Measurements from ENCODE around the gene FKBP10.
"Not testable (repeated sequence)": the region's sequence is repeated elsewhere in the genome, so short reads cannot be mapped to it uniquely, and the experiment has no call there.

Gene FKBP10

GRCh38 chr17:41824086-41824485 lies 11.3 kb downstream of the FKBP10 start:
- TF ChIP-seq CSDC2 (CRISPR knock-in tag; IDR thresholded peaks at IDR 0.05) (no peak), ZC3H10 (CRISPR knock-in tag; IDR thresholded peaks at IDR 0.05) (no peak), ZNF70 (CRISPR knock-in tag; IDR thresholded peaks at IDR 0.05) (no peak), ISL1 (CRISPR knock-in tag; IDR thresholded peaks at IDR 0.05) (no peak), CREB5 (CRISPR knock-in tag; IDR thresholded peaks at IDR 0.05; ENCODE audit: low read depth) (no peak), GLIS3 (CRISPR knock-in tag; IDR thresholded peaks at IDR 0.05) (no peak), CSRNP3 (CRISPR knock-in tag; IDR thresholded peaks at IDR 0.05) (no peak), ZNF8 (CRISPR knock-in tag; IDR thresholded peaks at IDR 0.05) (no peak), OSR1 (CRISPR knock-in tag; IDR thresholded peaks at IDR 0.05) (no peak), PPARA (CRISPR knock-in tag; IDR thresholded peaks at IDR 0.05; ENCODE audit: borderline replicate concordance) (no peak), SNAI2 (CRISPR knock-in tag; IDR thresholded peaks at IDR 0.05) (no peak), RARB (CRISPR knock-in tag; IDR thresholded peaks at IDR 0.05) (no peak), BACH2 (CRISPR knock-in tag; IDR thresholded peaks at IDR 0.05; ENCODE audit: borderline replicate concordance) (no peak), ESRRG (CRISPR knock-in tag; IDR thresholded peaks at IDR 0.05) (no peak), PATZ1 (CRISPR knock-in tag; IDR thresholded peaks at IDR 0.05; ENCODE audit: borderline replicate concordance) (no peak), TOX (CRISPR knock-in tag; IDR thresholded peaks at IDR 0.05; ENCODE audit: borderline replicate concordance) (no peak), ARNTL (CRISPR knock-in tag; IDR thresholded peaks at IDR 0.05; ENCODE audit: borderline replicate concordance, low read depth) (no peak), ZNF565 (CRISPR knock-in tag; conservative IDR thresholded peaks at IDR 0.05; ENCODE audit: low read depth) (no peak), ZFP30 (CRISPR knock-in tag; IDR thresholded peaks at IDR 0.05) (no peak), TSHZ2 (CRISPR knock-in tag; IDR thresholded peaks at IDR 0.05) (no peak)
- ATAC-seq = no peak; the same call in 1 of the 3 replicates

GRCh38 chr17:41825175-41825845 lies 12.5 kb downstream of the FKBP10 start:
- ATAC-seq = no peak
- TF ChIP-seq TSHZ2 (CRISPR knock-in tag; IDR thresholded peaks at IDR 0.05) = no peak
- TF ChIP-seq CSRNP3 (CRISPR knock-in tag; IDR thresholded peaks at IDR 0.05) = no peak
- no peak for TF ChIP-seq TCF4 (CRISPR knock-in tag; IDR thresholded peaks at IDR 0.05; ENCODE audit: borderline replicate concordance)
- no peak for TF ChIP-seq PPARA (CRISPR knock-in tag; IDR thresholded peaks at IDR 0.05; ENCODE audit: borderline replicate concordance)
- TF ChIP-seq BACH2 (CRISPR knock-in tag; IDR thresholded peaks at IDR 0.05; ENCODE audit: borderline replicate concordance) = no peak
- no peak for TF ChIP-seq SNAI2 (CRISPR knock-in tag; IDR thresholded peaks at IDR 0.05)
- no peak for TF ChIP-seq PATZ1 (CRISPR knock-in tag; IDR thresholded peaks at IDR 0.05; ENCODE audit: borderline replicate concordance)
- TF ChIP-seq OSR1 (CRISPR knock-in tag; IDR thresholded peaks at IDR 0.05) = no peak
- no peak for TF ChIP-seq ZNF70 (CRISPR knock-in tag; IDR thresholded peaks at IDR 0.05)
- TF ChIP-seq ARNTL (CRISPR knock-in tag; IDR thresholded peaks at IDR 0.05; ENCODE audit: borderline replicate concordance, low read depth) = no peak
- TF ChIP-seq ZNF565 (CRISPR knock-in tag; conservative IDR thresholded peaks at IDR 0.05; ENCODE audit: low read depth) = no peak
- no peak for TF ChIP-seq ZC3H10 (CRISPR knock-in tag; IDR thresholded peaks at IDR 0.05)
- TF ChIP-seq ZFP30 (CRISPR knock-in tag; IDR thresholded peaks at IDR 0.05) = no peak

- not testable (repeated sequence) for ATAC-seq
Measured at GRCh38 chr17:41829961-41830360, 17.2 kb downstream of the FKBP10 start.
